H1 (cell line): ENCODE measurements around the gene OBSCN. TPM values are rescaled to one million over a fixed set of nuclear protein-coding genes. Genes with fewer than 3 reads are reported as not detected.
"Not testable (repeated sequence)": the region's sequence is repeated elsewhere in the genome, so short reads cannot be mapped to it uniquely, and the experiment has no call there.

Experiments used
- CTCF ChIA-PET: fragments of 300-600 bp; sonication (Branson Sonifier 250); formaldehyde crosslinking; loops from one replicate; lab custom pipeline; 2021; ENCODE audit not compliant: partially characterized antibody; lab: Charles Lee
- POLR2A ChIA-PET: fragments of 300-600 bp; sonication (Branson Sonifier 250); formaldehyde crosslinking; loops from one replicate; lab custom pipeline; 2021; ENCODE audit warnings: inconsistent platforms; ENCODE audit not compliant: partially characterized antibody; lab: Charles Lee
- DNase-seq, 2 experiments: peaks; one replicate each; pipeline versions ENCODE4 v3.0.0 to v3.0.0-alpha.2; 2010 to 2022; ENCODE audit warnings: low spot score in 2 of 2, low read depth in 1 of 2, mixed read lengths in 1 of 2
- FAIRE-seq: peaks from 2 replicates; lab custom pipeline; 2011; peaks lifted over from hg19 to GRCh38; lab: Jason Lieb, UNC
- H2AFZ ChIP-seq: 2 replicates; pipeline ENCODE4 v1.8.1; 2012; ENCODE audit warnings: low read length, inconsistent platforms
- H2AK5ac ChIP-seq: 2 replicates; pipeline ENCODE4 v1.6.1; 2013; ENCODE audit warnings: low read depth, low read length
- H2BK120ac ChIP-seq: replicated peaks from 2 replicates; pipeline ENCODE3; 2013; ENCODE audit warnings: low read depth, low read length, inconsistent platforms
- H2BK12ac ChIP-seq: 2 replicates; pipeline ENCODE4 v1.6.1; 2013; ENCODE audit warnings: low read depth, low read length
- H2BK15ac ChIP-seq: 2 replicates; pipeline ENCODE4 v1.6.1; 2013; ENCODE audit warnings: low read length
- H2BK20ac ChIP-seq: 2 replicates; pipeline ENCODE4 v1.6.1; 2013; ENCODE audit warnings: low read length
- H2BK5ac ChIP-seq: 2 replicates; pipeline ENCODE4 v1.6.1; 2013; ENCODE audit warnings: low read depth, low read length
- H3K14ac ChIP-seq: 2 replicates; pipeline ENCODE4 v1.6.1; 2013; ENCODE audit warnings: inconsistent platforms; ENCODE audit not compliant: insufficient read length
- H3K18ac ChIP-seq: 2 replicates; pipeline ENCODE4 v1.6.1; 2013; ENCODE audit warnings: low read length; ENCODE audit errors: extremely low read depth
- H3K23ac ChIP-seq: 2 replicates; pipeline ENCODE4 v1.6.1; 2013; ENCODE audit warnings: inconsistent platforms; ENCODE audit not compliant: insufficient read length
- H3K23me2 ChIP-seq: 2 replicates; pipeline ENCODE4 v1.6.1; 2013; ENCODE audit warnings: low read depth, low read length
- H3K27ac ChIP-seq: 2 replicates; pipeline ENCODE4 v1.6.1; 2011; ENCODE audit warnings: low read depth, low read length, inconsistent platforms
- H3K27me3 ChIP-seq, 4 experiments: replicated peaks in 1 of 4; 1 replicate in 1 of 4; 2 replicates in 3 of 4; pipeline versions ENCODE4 v1.6.1 to v1.8.1; 2011 to 2013; ENCODE audit warnings: low read length in 3 of 4, mild to moderate bottlenecking in 3 of 4, inconsistent platforms in 2 of 4, mixed read lengths in 2 of 4, moderate library complexity in 1 of 4; ENCODE audit not compliant: control insufficient read depth in 3 of 4, insufficient read depth in 3 of 4; ENCODE audit errors: extremely low read depth in 1 of 4
- H3K36me3 ChIP-seq, 4 experiments: 2 replicates each; pipeline versions ENCODE4 v1.6.1 to v1.8.1; 2011 to 2013; ENCODE audit warnings: mild to moderate bottlenecking in 4 of 4, low read length in 3 of 4, moderate library complexity in 2 of 4, control low read depth in 1 of 4, inconsistent platforms in 1 of 4; ENCODE audit not compliant: insufficient read depth in 4 of 4, control insufficient read depth in 2 of 4
- H3K4ac ChIP-seq: replicated peaks from 2 replicates; pipeline ENCODE3; 2013; ENCODE audit warnings: low read length, low read depth, mixed read lengths, inconsistent platforms; ENCODE audit not compliant: insufficient read length
- H3K4me1 ChIP-seq, 4 experiments: replicated peaks in 1 of 4; 1 replicate in 1 of 4; 2 replicates in 3 of 4; pipeline versions ENCODE4 v1.6.1 to v1.8.1; 2011 to 2013; ENCODE audit warnings: low read length in 3 of 4, inconsistent platforms in 2 of 4, mixed read lengths in 1 of 4; ENCODE audit not compliant: insufficient read depth in 4 of 4, control insufficient read depth in 3 of 4
- H3K4me2 ChIP-seq, 2 experiments: 2 replicates each; pipeline versions ENCODE4 v1.6.1 to v1.8.1; 2011 to 2013; ENCODE audit warnings: low read depth in 2 of 2, low read length in 2 of 2, control low read depth in 1 of 2, inconsistent platforms in 1 of 2, mild to moderate bottlenecking in 1 of 2; ENCODE audit not compliant: insufficient read depth in 1 of 2
- H3K4me3 ChIP-seq, 4 experiments: fragments of 200-600, 300-600 bp in 1 of 4; sonication (generic), shearing (Covaris generic), sonication (Bioruptor Twin) in 1 of 4; 2 replicates each; pipeline versions ENCODE4 v1.5.1 to v1.8.1; 2011 to 2016; ENCODE audit warnings: low read length in 4 of 4, low read depth in 3 of 4, control low read depth in 2 of 4, inconsistent platforms in 2 of 4, mild to moderate bottlenecking in 2 of 4, mixed read lengths in 1 of 4, moderate library complexity in 1 of 4; ENCODE audit not compliant: insufficient read depth in 2 of 4; ENCODE audit errors: extremely low read depth in 1 of 4
- H3K56ac ChIP-seq: replicated peaks from 2 replicates; pipeline ENCODE3; 2013; ENCODE audit warnings: low read depth, mild to moderate bottlenecking, mixed read lengths, low read length, inconsistent platforms; ENCODE audit not compliant: insufficient read length
- H3K79me1 ChIP-seq: 2 replicates; pipeline ENCODE4 v1.6.1; 2013; ENCODE audit warnings: low read depth, low read length, control low read depth
- H3K79me2 ChIP-seq, 2 experiments: 2 replicates each; pipeline versions ENCODE4 v1.6.1 to v1.8.1; 2012 to 2013; ENCODE audit warnings: low read length in 2 of 2, mild to moderate bottlenecking in 2 of 2, inconsistent platforms in 1 of 2; ENCODE audit not compliant: insufficient read depth in 2 of 2, control insufficient read depth in 1 of 2
- H3K9ac ChIP-seq, 4 experiments: replicated peaks in 1 of 4; 1 replicate in 1 of 4; 2 replicates in 3 of 4; pipeline versions ENCODE4 v1.6.1 to v1.8.1; 2011 to 2013; ENCODE audit warnings: low read depth in 3 of 4, low read length in 3 of 4, control low read depth in 2 of 4, mild to moderate bottlenecking in 2 of 4, moderate library complexity in 2 of 4, inconsistent platforms in 1 of 4; ENCODE audit errors: extremely low read depth in 1 of 4
- H3K9me3 ChIP-seq, 2 experiments: 2 replicates each; pipeline versions ENCODE4 v1.6.1 to v1.8.1; 2012 to 2013; ENCODE audit warnings: mild to moderate bottlenecking in 2 of 2, moderate library complexity in 2 of 2, control low read depth in 1 of 2, inconsistent platforms in 1 of 2, low read depth in 1 of 2, low read length in 1 of 2, mixed read lengths in 1 of 2; ENCODE audit not compliant: insufficient read depth in 2 of 2
- H4K20me1 ChIP-seq, 2 experiments: replicated peaks in 1 of 2; 2 replicates each; pipeline versions ENCODE3 to v1.8.1; 2011 to 2013; ENCODE audit warnings: inconsistent platforms in 2 of 2, low read length in 2 of 2, mild to moderate bottlenecking in 1 of 2; ENCODE audit not compliant: insufficient read depth in 2 of 2, control insufficient read depth in 1 of 2
- H4K5ac ChIP-seq: 2 replicates; pipeline ENCODE4 v1.6.1; 2013; ENCODE audit warnings: low read length, low read depth, mixed read lengths, inconsistent platforms; ENCODE audit not compliant: insufficient read length
- H4K8ac ChIP-seq: 2 replicates; pipeline ENCODE4 v1.8.0; 2013; ENCODE audit warnings: mild to moderate bottlenecking, moderate library complexity, low read length, inconsistent platforms; ENCODE audit not compliant: insufficient read depth; ENCODE audit errors: extremely low read depth
- H4K91ac ChIP-seq: replicated peaks from 2 replicates; pipeline ENCODE3; 2013; ENCODE audit warnings: low read length, mixed read lengths, inconsistent platforms; ENCODE audit not compliant: insufficient read length
- WGBS, 2 experiments: shearing (Covaris generic) in 1 of 2; methylation state at CpG; one replicate each; pipeline versions ENCODE4 v1.1.6 to v1.1.7; 2013 to 2015; ENCODE audit warnings: low lambda C conversion rate in 2 of 2, mixed read lengths in 2 of 2, inconsistent platforms in 1 of 2, low coverage in 1 of 2, missing lambda C conversion rate in 1 of 2; ENCODE audit not compliant: insufficient replicate concordance in 2 of 2, insufficient coverage in 1 of 2, insufficient read length in 1 of 2; ENCODE audit errors: extremely low coverage in 1 of 2, missing lambda C conversion rate in 1 of 2; 5-methylcytosine and 5-hydroxymethylcytosine counted together
- polyA plus RNA-seq, 7 experiments: library from polyadenylated mRNA; depleted of rRNA in 3 of 7; stranded (reverse) in 5 of 7; unstranded in 2 of 7; fragments of >200 nt in 5 of 7; fragments of 200-250 nt in 2 of 7; gene quantifications; 1 replicate in 5 of 7; 2 replicates in 1 of 7; 4 replicates in 1 of 7; pipeline versions ENCODE4 v1.2.1 to v1.2.3, GENCODE V29; 2011 to 2013; ENCODE audit warnings: missing spikeins in 2 of 7, mixed read lengths in 2 of 7
- total RNA-seq: library from RNA; stranded (reverse); fragmentation: NEBNext Ultra II Directional; extraction: Animal tissue kit (Norgen Biotek cat#: 25700); gene quantifications from 2 replicates; pipeline ENCODE4 v1.2.1, GENCODE V29; 2021

OBSCN gene
- total and polyA plus RNA-seq, 2 of the 8 experiments (the other 6 are each of a cell fraction or from before 2014, with no cell fraction given): 7.5 to 28.4 TPM

GRCh38 chr1:228188249-228188648 lies 19.6 kb upstream of the OBSCN start:
- 87% methylated on average over 2 of the region's 2 CpGs; no CpG with 5 or more reads in 1 of the 2 experiments for WGBS, 2 experiments
- H2AK5ac ChIP-seq, H3K4me3 ChIP-seq, H3K14ac ChIP-seq, H2AFZ ChIP-seq, H4K5ac ChIP-seq, H3K36me3 ChIP-seq, H4K20me1 ChIP-seq, H3K79me2 ChIP-seq, H3K4ac ChIP-seq, DNase-seq, H3K9ac ChIP-seq, FAIRE-seq, H4K91ac ChIP-seq, H3K23me2 ChIP-seq, H2BK20ac ChIP-seq, H3K18ac ChIP-seq, H2BK15ac ChIP-seq, H2BK5ac ChIP-seq, H3K56ac ChIP-seq, POLR2A ChIA-PET, H3K27me3 ChIP-seq, H2BK12ac ChIP-seq, H3K4me2 ChIP-seq, H3K9me3 ChIP-seq, H3K27ac ChIP-seq, H2BK120ac ChIP-seq, H3K23ac ChIP-seq, H3K4me1 ChIP-seq, H3K79me1 ChIP-seq, H4K8ac ChIP-seq: not testable (repeated sequence)
- CTCF ChIA-PET: interaction anchor here (0.6 to 0.8 kb wide), 2 partner anchors 8 to 165 kb away, joined by 3 read pairs; no protein-coding TSS in a partner anchor
